HG02623 (cell line): Measurements from ENCODE around the gene WIPF1.

ENCODE experiments used
- ATAC-seq: cut with Tn5 transposase; IDR thresholded peaks from one replicate; pipeline ENCODE4 v1.9.1; 2021; ENCODE audit warnings: moderate library complexity; ENCODE audit not compliant: unreplicated experiment

WIPF1 gene

GRCh38 chr2:174599310-174599921 is 1.8 kb upstream of the WIPF1 start:
- ATAC-seq: no peak

GRCh38 chr2:174597009-174597344 is 627 bp downstream of the WIPF1 start:
- ATAC-seq: no peak

- ATAC-seq: no peak
Observed at GRCh38 chr2:174595891-174596397, 1.7 kb downstream of the WIPF1 start.

GRCh38 chr2:174595116-174595809 is 2.3 kb downstream of the WIPF1 start:
- ATAC-seq: no peak

GRCh38 chr2:174594456-174594855 is 3.1 kb downstream of the WIPF1 start:
- no peak for ATAC-seq

GRCh38 chr2:174593574-174594203 is 3.9 kb downstream of the WIPF1 start:
- ATAC-seq: peak; percentile 69

- no peak for ATAC-seq
Observed at GRCh38 chr2:174593041-174593440, 4.6 kb downstream of the WIPF1 start.

GRCh38 chr2:174591740-174592139 is 5.9 kb downstream of the WIPF1 start:
- no peak for ATAC-seq

GRCh38 chr2:174590928-174591648 is 6.5 kb downstream of the WIPF1 start:
- ATAC-seq: no peak

GRCh38 chr2:174590346-174590745 is 7.3 kb downstream of the WIPF1 start:
- ATAC-seq: no peak

- no peak for ATAC-seq
Observed at GRCh38 chr2:174589334-174589733, 8.3 kb downstream of the WIPF1 start.

- ATAC-seq: no peak
Observed at GRCh38 chr2:174588463-174588862, 9.1 kb downstream of the WIPF1 start.

- ATAC-seq: no peak
Observed at GRCh38 chr2:174587579-174587978, 10.0 kb downstream of the WIPF1 start.

GRCh38 chr2:174586418-174587295 is 10.9 kb downstream of the WIPF1 start:
- no peak for ATAC-seq

- ATAC-seq: no peak
Observed at GRCh38 chr2:174585657-174586252, 11.8 kb downstream of the WIPF1 start.

GRCh38 chr2:174585146-174585545 is 12.5 kb downstream of the WIPF1 start:
- ATAC-seq: no peak

- no peak for ATAC-seq
Observed at GRCh38 chr2:174581491-174581890, 16.1 kb downstream of the WIPF1 start.

GRCh38 chr2:174580951-174581350 is 16.7 kb downstream of the WIPF1 start:
- no peak for ATAC-seq

- ATAC-seq: peak; percentile 67
Observed at GRCh38 chr2:174577967-174578589, 19.5 kb downstream of the WIPF1 start.
